ENCODE results near the gene USP25. TPM values are rescaled to one million over a fixed set of nuclear protein-coding genes. Genes with fewer than 3 reads are reported as not detected.

Gene USP25
- total RNA-seq, 2 donors from 2014 or later = 42.9 to 44.7 TPM

DNA sequence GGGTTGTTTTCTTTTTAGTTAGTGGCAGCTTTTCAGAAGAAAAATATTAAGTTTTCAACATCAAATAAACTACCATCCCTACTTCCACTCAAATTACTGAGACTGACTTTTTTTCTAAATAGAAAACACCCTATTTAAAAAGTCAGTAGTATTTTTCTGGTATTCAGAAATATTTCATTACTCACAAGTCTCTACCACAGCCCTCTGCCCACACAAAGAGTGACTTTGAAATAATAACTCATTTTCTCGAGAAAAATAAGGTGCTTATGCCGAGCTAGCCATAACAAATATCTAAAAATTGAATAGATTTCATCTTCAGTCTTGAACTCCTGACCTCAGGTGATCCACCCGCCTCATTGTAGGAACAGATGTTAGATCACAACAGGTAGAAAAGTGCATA is 41.8 kb upstream of the USP25 start:
- no peak for DNase-seq (ENCODE audit: low spot score)
- no peaks in the 10 kb centered on the region for H3K27me3 ChIP-seq
- TF ChIP-seq, protein P1, sequence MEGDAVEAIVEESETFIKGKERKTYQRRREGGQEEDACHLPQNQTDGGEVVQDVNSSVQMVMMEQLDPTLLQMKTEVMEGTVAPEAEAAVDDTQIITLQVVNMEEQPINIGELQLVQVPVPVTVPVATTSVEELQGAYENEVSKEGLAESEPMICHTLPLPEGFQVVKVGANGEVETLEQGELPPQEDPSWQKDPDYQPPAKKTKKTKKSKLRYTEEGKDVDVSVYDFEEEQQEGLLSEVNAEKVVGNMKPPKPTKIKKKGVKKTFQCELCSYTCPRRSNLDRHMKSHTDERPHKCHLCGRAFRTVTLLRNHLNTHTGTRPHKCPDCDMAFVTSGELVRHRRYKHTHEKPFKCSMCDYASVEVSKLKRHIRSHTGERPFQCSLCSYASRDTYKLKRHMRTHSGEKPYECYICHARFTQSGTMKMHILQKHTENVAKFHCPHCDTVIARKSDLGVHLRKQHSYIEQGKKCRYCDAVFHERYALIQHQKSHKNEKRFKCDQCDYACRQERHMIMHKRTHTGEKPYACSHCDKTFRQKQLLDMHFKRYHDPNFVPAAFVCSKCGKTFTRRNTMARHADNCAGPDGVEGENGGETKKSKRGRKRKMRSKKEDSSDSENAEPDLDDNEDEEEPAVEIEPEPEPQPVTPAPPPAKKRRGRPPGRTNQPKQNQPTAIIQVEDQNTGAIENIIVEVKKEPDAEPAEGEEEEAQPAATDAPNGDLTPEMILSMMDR (IDR thresholded peaks at IDR 0.05) = no peak
- no peaks in the 10 kb centered on the region for H3K9me3 ChIP-seq
- H3K4me3 ChIP-seq = no peak overlapping the region
- H3K27ac ChIP-seq = no peak overlapping the region
- H3K4me1 ChIP-seq = no peaks in the 10 kb centered on the region
- no peaks in the 10 kb centered on the region for H3K36me3 ChIP-seq

DNA sequence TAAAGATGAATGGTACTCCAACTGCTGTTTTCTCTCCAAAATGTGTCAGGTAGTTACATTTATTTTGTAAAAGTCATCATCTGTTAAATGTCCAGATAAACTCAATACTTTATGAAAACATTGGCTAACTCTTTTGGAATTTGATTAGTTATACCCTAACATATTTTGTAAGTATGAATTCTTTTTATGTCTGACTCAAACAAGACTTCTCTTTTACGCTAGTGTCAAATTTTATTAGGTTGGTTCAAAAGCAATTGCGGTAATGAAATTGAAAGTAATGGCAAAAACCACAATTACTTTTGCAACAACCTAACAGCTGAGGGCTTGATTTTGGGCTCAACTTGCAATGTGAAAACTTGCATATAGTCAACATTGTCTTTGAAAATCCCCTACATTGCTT is 41.0 kb upstream of the USP25 start:
- no peak for DNase-seq (ENCODE audit: low spot score)
- Histone ChIP-seq H3K9me3 (no peaks in the 10 kb centered on the region), H3K27me3 (no peaks in the 10 kb centered on the region), H3K36me3 (no peaks in the 10 kb centered on the region), H3K4me1 (no peaks in the 10 kb centered on the region), H3K27ac (no peak overlapping the region), H3K4me3 (no peak overlapping the region)
- TF ChIP-seq, protein P1 (IDR thresholded peaks at IDR 0.05) = no peak

- H3K27me3 ChIP-seq = no peaks in the 10 kb centered on the region
- no peaks in the 10 kb centered on the region for H3K9me3 ChIP-seq
- no peaks in the 10 kb centered on the region for H3K36me3 ChIP-seq
- H3K4me3 ChIP-seq = no peak overlapping the region
- H3K27ac ChIP-seq = no peak overlapping the region
- no peak for DNase-seq (ENCODE audit: low spot score)
- H3K4me1 ChIP-seq = no peaks in the 10 kb centered on the region
- TF ChIP-seq, protein P1 (IDR thresholded peaks at IDR 0.05) = no peak
Measured at GRCh38 chr21:15692711-15693110, 37.1 kb upstream of the USP25 start.

GRCh38 chr21:15695241-15695640 is 34.5 kb upstream of the USP25 start:
- no peak overlapping the region for H3K27ac ChIP-seq
- H3K36me3 ChIP-seq = no peaks in the 10 kb centered on the region
- H3K27me3 ChIP-seq = no peaks in the 10 kb centered on the region
- no peak overlapping the region for H3K4me3 ChIP-seq
- no peaks in the 10 kb centered on the region for H3K4me1 ChIP-seq
- TF ChIP-seq, protein P1 (IDR thresholded peaks at IDR 0.05) = no peak
- DNase-seq (ENCODE audit: low spot score) = no peak
- H3K9me3 ChIP-seq = no peaks in the 10 kb centered on the region

DNA sequence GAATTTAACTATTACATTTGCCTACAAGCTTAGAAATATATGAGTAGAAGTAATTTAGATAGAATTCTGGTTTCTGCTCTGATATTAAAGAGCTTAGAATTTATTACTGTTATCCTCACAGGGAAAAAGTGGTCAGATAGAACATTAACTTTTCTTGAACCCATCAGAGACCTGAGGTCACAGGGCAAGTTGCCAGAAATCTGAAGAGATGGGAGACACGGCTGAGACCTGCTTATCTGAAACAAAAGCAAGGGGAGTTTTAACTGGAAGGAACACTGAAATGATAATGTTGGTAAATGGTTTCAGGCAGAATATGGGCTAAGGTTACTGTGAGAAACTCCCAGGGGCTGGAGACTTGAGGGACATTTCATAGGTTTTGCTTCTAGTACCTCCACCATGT is 28.0 kb upstream of the USP25 start:
- no peak overlapping the region for H3K27ac ChIP-seq
- TF ChIP-seq, protein P1 (IDR thresholded peaks at IDR 0.05) = no peak
- peaks cover 0 to 19% of the 10 kb centered on the region in 2 donors for H3K9me3 ChIP-seq
- no peak for DNase-seq (ENCODE audit: low spot score)
- no peaks in the 10 kb centered on the region for H3K27me3 ChIP-seq
- no peak overlapping the region for H3K4me3 ChIP-seq
- no peaks in the 10 kb centered on the region for H3K4me1 ChIP-seq
- no peaks in the 10 kb centered on the region for H3K36me3 ChIP-seq

DNA sequence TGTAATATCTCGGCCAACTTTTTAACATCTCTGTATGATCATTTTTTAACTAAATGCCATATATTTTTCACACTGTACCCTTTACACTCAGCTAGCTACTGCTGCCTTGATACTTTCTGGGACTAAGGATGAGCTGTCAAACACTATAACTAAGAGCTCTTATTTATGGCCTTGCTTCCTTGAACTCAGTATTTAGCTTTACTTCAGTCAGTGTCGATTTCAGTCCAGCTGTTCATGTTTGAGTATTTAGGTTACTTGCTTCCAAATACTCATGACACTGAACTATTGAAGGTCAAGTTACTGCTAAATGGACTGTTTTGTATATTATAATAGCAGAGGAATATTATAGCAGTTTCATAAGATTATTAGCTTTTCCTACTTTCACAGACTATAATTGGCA is 25.9 kb upstream of the USP25 start:
- no peaks in the 10 kb centered on the region for H3K36me3 ChIP-seq
- H3K4me1 ChIP-seq = no peaks in the 10 kb centered on the region
- no peak for DNase-seq (ENCODE audit: low spot score)
- H3K9me3 ChIP-seq = peaks cover 0 to 19% of the 10 kb centered on the region in 2 donors
- H3K4me3 ChIP-seq = no peak overlapping the region
- TF ChIP-seq, protein P1 (IDR thresholded peaks at IDR 0.05) = no peak
- no peaks in the 10 kb centered on the region for H3K27me3 ChIP-seq
- H3K27ac ChIP-seq = no peak overlapping the region

All from right atrium auricular region (tissue), 2 donors.